MG63 (cell line): ENCODE measurements around the gene TULP4. TPM values are rescaled to one million over a fixed set of nuclear protein-coding genes. Genes with fewer than 3 reads are reported as not detected.

Source experiments
- DNase-seq: peaks from one replicate; pipeline ENCODE4 v3.0.0-alpha.2; 2020
- H3K27me3 ChIP-seq: fragments of 250-450 bp; sonication (Bioruptor Pico); 2 replicates; pipeline ENCODE4 v1.5.1; 2020; ENCODE audit warnings: mild to moderate bottlenecking, moderate library complexity
- H3K36me3 ChIP-seq: fragments of 250-450 bp; sonication (Bioruptor Pico); 2 replicates; pipeline ENCODE4 v1.5.1; 2020; ENCODE audit warnings: mild to moderate bottlenecking, moderate library complexity
- H3K4me3 ChIP-seq: fragments of 250-450 bp; sonication (Bioruptor Pico); 2 replicates; pipeline ENCODE4 v1.5.1; 2020; ENCODE audit warnings: mild to moderate bottlenecking, moderate library complexity
- H3K9me3 ChIP-seq: fragments of 250-450 bp; sonication (Bioruptor Pico); 2 replicates; pipeline ENCODE4 v1.5.1; 2020; ENCODE audit warnings: mild to moderate bottlenecking, moderate library complexity
- total RNA-seq: library from RNA; depleted of rRNA; stranded (reverse); fragments of >200 nt; shearing (Covaris generic); gene quantifications from 2 replicates; pipeline ENCODE4 v1.2.3, GENCODE V29; 2014; ENCODE audit warnings: low replicate concordance

The TULP4 gene
- total RNA-seq, 1 experiment from 2014 or later: 19.1 TPM

GRCh38 chr6:158361068-158361467, 48.8 kb downstream of the TULP4 start:
- H3K9me3 ChIP-seq: peaks cover 5% of the 10 kb centered on the region
- H3K27me3 ChIP-seq: no peaks in the 10 kb centered on the region
- DNase-seq: no peak
- H3K36me3 ChIP-seq: no peaks in the 10 kb centered on the region
- no peak overlapping the region for H3K4me3 ChIP-seq

DNA sequence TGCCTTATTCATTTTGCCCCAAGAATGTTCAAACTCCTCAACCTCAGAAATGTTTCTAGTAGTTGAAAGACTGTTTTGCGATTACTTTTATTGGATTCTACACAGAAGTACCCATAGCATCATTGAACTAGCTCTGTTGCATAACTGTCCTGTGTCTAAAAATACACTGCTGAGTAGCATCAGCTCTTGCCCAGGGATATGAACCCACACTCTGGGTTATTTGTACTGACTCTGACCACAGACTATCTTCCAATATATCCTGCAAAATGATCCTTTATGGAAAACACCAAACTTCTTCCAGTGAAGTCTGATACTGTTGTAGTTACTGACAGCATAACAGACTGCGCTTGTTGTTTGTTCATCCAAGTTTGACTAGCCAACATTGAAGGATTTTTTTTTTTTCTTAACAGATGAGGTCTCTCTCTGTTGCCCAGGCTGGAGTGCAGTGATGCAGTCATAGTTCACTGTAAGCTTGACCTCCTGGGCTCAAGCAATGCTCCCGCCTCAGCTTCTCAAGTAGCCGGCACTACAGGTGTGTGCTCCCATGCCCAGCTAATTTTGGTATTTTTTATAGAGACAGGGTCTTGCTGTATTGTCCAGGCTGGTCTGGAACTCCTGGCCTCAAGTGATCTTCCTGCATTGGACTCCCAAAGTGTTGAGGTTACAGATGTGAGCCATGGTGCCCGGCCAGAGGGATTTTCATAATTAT, 49.9 kb downstream of the TULP4 start:
- Histone ChIP-seq H3K9me3 (peaks cover 5% of the 10 kb centered on the region), H3K27me3 (no peaks in the 10 kb centered on the region), H3K4me3 (no peak overlapping the region), H3K36me3 (no peaks in the 10 kb centered on the region)
- no peak for DNase-seq

DNA sequence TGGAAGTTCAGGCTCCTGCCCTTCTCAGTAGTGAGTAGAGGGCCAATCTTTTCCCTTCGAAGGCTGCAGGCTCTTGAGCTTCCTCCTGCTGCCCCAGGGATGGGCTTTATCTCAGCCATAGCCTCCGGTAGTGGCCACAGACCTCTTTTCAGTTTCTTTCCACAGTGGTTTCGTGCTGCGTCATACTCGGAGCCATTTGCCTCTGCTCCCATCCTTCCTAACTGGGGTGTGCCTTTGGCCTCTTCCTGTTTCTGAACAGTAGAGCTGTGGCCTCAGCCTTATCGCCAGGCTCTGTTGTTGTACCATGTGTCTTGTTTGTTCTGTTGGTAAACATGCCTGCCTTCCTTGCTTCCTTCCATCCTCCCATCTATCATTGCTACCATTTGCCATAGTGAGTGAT, 54.1 kb downstream of the TULP4 start:
- Histone ChIP-seq H3K4me3 (no peak overlapping the region), H3K9me3 (peaks cover 5% of the 10 kb centered on the region), H3K27me3 (no peaks in the 10 kb centered on the region), H3K36me3 (no peaks in the 10 kb centered on the region)
- DNase-seq: no peak

DNA sequence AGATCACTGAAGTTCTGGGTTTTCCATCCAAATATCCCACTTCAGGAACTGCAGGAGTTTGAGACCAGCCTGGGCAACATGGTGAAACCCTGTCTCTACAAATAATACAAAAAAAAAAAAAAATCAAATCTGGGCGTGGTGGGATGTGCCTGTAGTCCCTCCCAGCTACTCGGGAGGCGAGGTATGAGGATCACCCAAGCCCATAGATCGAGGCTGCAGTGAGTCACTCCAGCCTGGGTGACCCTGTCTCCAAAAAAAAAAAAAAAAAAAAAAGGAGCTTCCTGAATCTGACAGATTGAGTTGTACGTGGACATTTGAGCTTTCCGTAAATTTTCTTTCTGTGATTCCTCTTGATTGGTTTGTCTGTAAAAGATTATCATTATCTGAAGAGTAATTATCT, 55.6 kb downstream of the TULP4 start:
- no peak for DNase-seq
- Histone ChIP-seq H3K36me3 (no peaks in the 10 kb centered on the region), H3K4me3 (no peak overlapping the region), H3K9me3 (peaks cover 5% of the 10 kb centered on the region), H3K27me3 (no peaks in the 10 kb centered on the region)

- no peaks in the 10 kb centered on the region for H3K36me3 ChIP-seq
- H3K27me3 ChIP-seq: no peaks in the 10 kb centered on the region
- H3K9me3 ChIP-seq: peaks cover under 1% of the 10 kb centered on the region
- H3K4me3 ChIP-seq: no peak overlapping the region
- DNase-seq: no peak
These were observed 57.0 kb downstream of the TULP4 start for GRCh38 chr6:158369241-158369640.

- no peak for DNase-seq
- Histone ChIP-seq H3K9me3 (no peaks in the 10 kb centered on the region), H3K27me3 (no peaks in the 10 kb centered on the region), H3K36me3 (no peaks in the 10 kb centered on the region; the same call in 1 of the 2 replicates), H3K4me3 (no peak overlapping the region)
These were observed 58.5 kb downstream of the TULP4 start for GRCh38 chr6:158370805-158371204.

- DNase-seq: no peak
These were observed 59.0 kb downstream of the TULP4 start for GRCh38 chr6:158371261-158371660.

DNA sequence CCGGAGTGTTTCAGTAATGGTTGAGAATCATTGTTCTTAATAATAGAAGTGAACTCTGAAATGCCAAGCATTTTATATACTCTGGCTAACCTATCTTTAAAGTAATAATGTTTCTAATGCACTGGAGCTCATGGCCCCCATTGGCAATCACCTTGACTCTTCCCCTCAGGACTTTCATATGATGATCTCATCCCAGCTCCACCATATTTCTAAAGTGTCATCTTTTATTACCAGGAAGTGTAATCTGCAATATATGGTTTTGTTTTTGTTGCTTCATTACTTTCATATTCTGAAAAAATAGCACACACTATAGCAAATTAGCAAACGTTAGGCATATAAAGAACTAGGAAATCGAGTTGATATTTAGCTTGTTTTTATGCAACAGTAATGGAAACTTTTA, 60.3 kb downstream of the TULP4 start:
- Histone ChIP-seq H3K36me3 (no peaks in the 10 kb centered on the region; the same call in 1 of the 2 replicates), H3K9me3 (no peaks in the 10 kb centered on the region), H3K27me3 (no peaks in the 10 kb centered on the region), H3K4me3 (no peak overlapping the region)
- DNase-seq: no peak

More at GRCh38 chr6:158371261-158371660, 59.0 kb downstream of the TULP4 start:
- Histone ChIP-seq H3K9me3 (no peaks in the 10 kb centered on the region), H3K27me3 (no peaks in the 10 kb centered on the region), H3K4me3 (no peak overlapping the region), H3K36me3 (no peaks in the 10 kb centered on the region; the same call in 1 of the 2 replicates)

- Histone ChIP-seq H3K4me3 (no peak overlapping the region), H3K9me3 (no peaks in the 10 kb centered on the region), H3K36me3 (no peaks in the 10 kb centered on the region; the same call in 1 of the 2 replicates), H3K27me3 (no peaks in the 10 kb centered on the region)
- no peak for DNase-seq
These were observed 60.9 kb downstream of the TULP4 start for GRCh38 chr6:158373214-158373613.

DNA sequence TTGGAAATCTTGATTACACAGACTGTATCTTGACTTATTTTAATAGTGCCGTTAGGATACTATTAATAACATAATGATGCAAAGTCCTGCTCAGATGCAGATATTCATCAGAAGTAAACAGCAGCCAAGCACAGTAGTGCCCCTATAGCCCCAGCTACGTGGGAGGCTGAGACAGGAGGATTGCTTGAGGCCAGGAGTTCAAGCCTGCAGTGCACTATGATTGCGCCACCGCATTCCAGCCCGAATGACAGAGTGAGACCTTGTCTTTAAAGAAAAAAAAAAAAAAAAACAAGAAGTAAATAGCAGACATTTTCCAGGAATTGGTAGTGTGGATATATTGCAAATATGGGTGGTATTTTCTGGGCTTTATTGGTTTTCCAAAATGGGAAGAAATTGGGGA, 61.8 kb downstream of the TULP4 start:
- Histone ChIP-seq H3K27me3 (no peaks in the 10 kb centered on the region), H3K9me3 (no peaks in the 10 kb centered on the region), H3K36me3 (no peaks in the 10 kb centered on the region; the same call in 1 of the 2 replicates), H3K4me3 (no peak overlapping the region)
- no peak for DNase-seq

- Histone ChIP-seq H3K4me3 (no peak overlapping the region), H3K36me3 (no peaks in the 10 kb centered on the region; the same call in 1 of the 2 replicates), H3K9me3 (no peaks in the 10 kb centered on the region), H3K27me3 (no peaks in the 10 kb centered on the region)
- no peak for DNase-seq
These were observed 64.4 kb downstream of the TULP4 start for GRCh38 chr6:158376631-158377081.

DNA sequence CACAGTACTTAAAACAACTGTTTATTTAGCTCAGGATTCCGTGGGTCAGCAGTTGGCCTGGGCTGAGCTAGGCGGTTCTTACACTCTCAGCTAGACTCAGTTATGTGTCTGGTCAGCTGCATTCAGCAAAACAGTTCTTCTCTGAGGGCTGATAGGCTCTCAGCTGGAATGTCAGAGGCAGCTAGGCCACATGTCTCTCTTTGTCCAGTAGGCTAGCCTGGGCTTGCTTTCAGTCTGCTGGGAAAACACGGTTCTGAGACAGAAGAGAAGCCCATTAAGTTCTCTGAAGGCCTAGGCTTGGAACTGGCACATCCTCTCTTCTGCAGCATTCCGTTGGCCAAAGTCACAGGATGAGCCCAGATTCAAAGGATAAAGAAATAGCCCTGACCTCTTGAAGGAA, 65.6 kb downstream of the TULP4 start:
- no peaks in the 10 kb centered on the region for H3K27me3 ChIP-seq
- H3K9me3 ChIP-seq: no peaks in the 10 kb centered on the region
- no peak overlapping the region for H3K4me3 ChIP-seq
- no peaks in the 10 kb centered on the region; the same call in 1 of the 2 replicates for H3K36me3 ChIP-seq
- peak; percentile 53 for DNase-seq

GRCh38 chr6:158379336-158379735, 67.1 kb downstream of the TULP4 start:
- Histone ChIP-seq H3K27me3 (no peaks in the 10 kb centered on the region), H3K4me3 (no peak overlapping the region), H3K36me3 (no peaks in the 10 kb centered on the region; the same call in 1 of the 2 replicates), H3K9me3 (no peaks in the 10 kb centered on the region)
- DNase-seq: no peak

DNA sequence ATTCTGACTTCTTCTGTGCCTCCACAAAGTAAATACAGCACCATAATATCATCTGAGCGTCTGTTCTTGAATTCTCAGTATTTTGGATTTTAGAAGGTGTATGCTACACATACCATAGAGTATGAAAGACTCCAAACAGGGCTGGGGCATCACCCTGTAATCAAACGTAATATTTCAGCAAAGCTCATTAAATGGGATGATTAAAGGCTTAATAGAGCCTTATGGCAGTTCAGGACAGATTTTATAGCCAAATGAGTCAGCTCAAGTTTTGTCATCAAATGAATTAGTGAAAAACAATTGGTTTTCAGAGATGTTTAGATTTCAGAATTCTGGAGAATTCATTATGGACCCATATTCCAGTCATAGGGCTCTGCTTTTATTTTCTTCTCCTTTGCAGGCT, 68.9 kb downstream of the TULP4 start:
- no peak overlapping the region for H3K4me3 ChIP-seq
- DNase-seq: no peak
- no peaks in the 10 kb centered on the region for H3K36me3 ChIP-seq
- H3K9me3 ChIP-seq: no peaks in the 10 kb centered on the region
- no peaks in the 10 kb centered on the region for H3K27me3 ChIP-seq

- H3K36me3 ChIP-seq: no peaks in the 10 kb centered on the region
These were observed 70.2 kb downstream of the TULP4 start for GRCh38 chr6:158382491-158382890.

DNA sequence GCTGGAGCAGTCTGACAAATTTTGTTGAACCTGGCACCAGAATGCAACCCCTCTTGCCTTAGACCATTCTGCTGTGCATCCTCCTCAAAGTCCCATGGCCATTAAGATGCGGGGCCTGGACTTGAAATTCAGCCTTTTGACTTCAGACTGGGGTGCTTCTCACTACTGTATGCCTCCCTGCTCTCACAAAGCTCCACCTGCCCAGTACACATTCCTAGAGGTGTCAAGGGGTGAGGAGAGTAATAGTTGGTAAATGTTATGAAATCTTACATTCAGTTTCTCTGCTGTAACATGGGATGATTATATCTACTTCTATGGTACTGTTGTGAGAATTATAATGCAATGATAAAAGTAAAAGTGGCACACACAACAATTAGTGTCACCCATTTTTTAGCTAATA, 70.8 kb downstream of the TULP4 start:
- Histone ChIP-seq H3K36me3 (no peaks in the 10 kb centered on the region), H3K27me3 (no peaks in the 10 kb centered on the region), H3K4me3 (no peak overlapping the region), H3K9me3 (no peaks in the 10 kb centered on the region)
- no peak for DNase-seq

More at GRCh38 chr6:158382491-158382890, 70.2 kb downstream of the TULP4 start:
- DNase-seq: no peak
- H3K27me3 ChIP-seq: no peaks in the 10 kb centered on the region
- H3K9me3 ChIP-seq: no peaks in the 10 kb centered on the region
- no peak overlapping the region for H3K4me3 ChIP-seq

- H3K36me3 ChIP-seq: no peaks in the 10 kb centered on the region
- DNase-seq: no peak
- no peak overlapping the region for H3K4me3 ChIP-seq
- no peaks in the 10 kb centered on the region for H3K27me3 ChIP-seq
- no peaks in the 10 kb centered on the region for H3K9me3 ChIP-seq
These were observed 71.3 kb downstream of the TULP4 start for GRCh38 chr6:158383542-158383941.

GRCh38 chr6:158384671-158385110, 72.4 kb downstream of the TULP4 start:
- H3K4me3 ChIP-seq: no peak overlapping the region
- no peaks in the 10 kb centered on the region for H3K9me3 ChIP-seq
- DNase-seq: no peak
- no peaks in the 10 kb centered on the region for H3K27me3 ChIP-seq
- no peaks in the 10 kb centered on the region for H3K36me3 ChIP-seq
